NCI-H774 (cell line): ENCODE results near the gene MIOX.

Source experiments
- DNase-seq: peaks from one replicate; lab custom pipeline; 2025; lab: John Stamatoyannopoulos, UW

The MIOX gene

GRCh38 chr22:50486561-50487289 lies at the start of gene MIOX:
Gene MIOX (plus strand): TSS chr22:50486859. CDS start chr22:50486898, 39 bp downstream.
- no peak for DNase-seq

- DNase-seq, result no peak
Observed at GRCh38 chr22:50437511-50438304, 49.0 kb upstream of the MIOX start.

GRCh38 chr22:50438305-50439275 lies 48.1 kb upstream of the MIOX start:
- no peak for DNase-seq

- no peak for DNase-seq
Observed at GRCh38 chr22:50439314-50439870, 47.3 kb upstream of the MIOX start.

GRCh38 chr22:50439871-50440331 lies 46.8 kb upstream of the MIOX start:
- no peak for DNase-seq

- no peak for DNase-seq
Observed at GRCh38 chr22:50440544-50441249, 46.0 kb upstream of the MIOX start.

- no peak for DNase-seq
Observed at GRCh38 chr22:50441428-50441993, 45.1 kb upstream of the MIOX start.

- no peak for DNase-seq
Observed at GRCh38 chr22:50443197-50443596, 43.5 kb upstream of the MIOX start.

- no peak for DNase-seq
Observed at GRCh38 chr22:50443801-50444625, 42.6 kb upstream of the MIOX start.

GRCh38 chr22:50444663-50445062 lies 42.0 kb upstream of the MIOX start:
- no peak for DNase-seq

- DNase-seq, result no peak
Observed at GRCh38 chr22:50445071-50445879, 41.4 kb upstream of the MIOX start.

GRCh38 chr22:50445880-50446707 lies 40.6 kb upstream of the MIOX start:
- no peak for DNase-seq

GRCh38 chr22:50446708-50447575 lies 39.7 kb upstream of the MIOX start:
- DNase-seq, result no peak

GRCh38 chr22:50447576-50448551 lies 38.8 kb upstream of the MIOX start:
- DNase-seq, result no peak

- DNase-seq, result no peak
Observed at GRCh38 chr22:50452649-50453048, 34.0 kb upstream of the MIOX start.

GRCh38 chr22:50454556-50455075 lies 32.0 kb upstream of the MIOX start:
- no peak for DNase-seq
